H1 (cell line): Measurements from ENCODE around the gene CNPY2. TPM values are rescaled to one million over a fixed set of nuclear protein-coding genes. Genes with fewer than 3 reads are reported as not detected.

Experiments used
- ASH2L ChIP-seq: fragments of 200-600, 300-600 bp; sonication (generic); IDR thresholded peaks from one replicate; pipeline ENCODE4 v1.7.1; 2017; ENCODE audit warnings: low read length
- CBX5 ChIP-seq: fragments of 300-800, 300-1000 bp; sonication (generic); IDR thresholded peaks from 2 replicates; pipeline ENCODE4 v1.7.1; 2016; ENCODE audit warnings: antibody characterized with exemption, low read length, low read depth
- CBX8 ChIP-seq: fragments of 300-800, 300-1000 bp; sonication (generic); IDR thresholded peaks from 2 replicates; pipeline ENCODE4 v1.7.1; 2016; ENCODE audit warnings: low read depth, low read length, borderline replicate concordance
- CEBPB ChIP-seq: IDR thresholded peaks from 2 replicates; pipeline ENCODE4 v1.6.1; 2012; ENCODE audit warnings: low read depth, low read length
- CREB1 ChIP-seq: IDR thresholded peaks from 2 replicates; pipeline ENCODE4 v1.6.1; 2012; ENCODE audit warnings: inconsistent platforms
- CTCF ChIP-seq, 3 experiments: IDR thresholded peaks; 1 replicate in 2 of 3; 2 replicates in 1 of 3; pipeline versions ENCODE4 v1.5.1 to v1.6.1; 2011; ENCODE audit warnings: low read length in 3 of 3, mild to moderate bottlenecking in 3 of 3, inconsistent platforms in 2 of 3, low read depth in 1 of 3, moderate library complexity in 1 of 3; ENCODE audit not compliant: insufficient read depth in 1 of 3; ENCODE audit errors: control extremely low read depth in 1 of 3
- EP300 ChIP-seq, 2 experiments: IDR thresholded peaks; 1 replicate in 1 of 2; 2 replicates in 1 of 2; pipeline ENCODE4 v1.6.1; 2011 to 2012; ENCODE audit warnings: low read depth in 2 of 2, low read length in 2 of 2, mild to moderate bottlenecking in 2 of 2, borderline replicate concordance in 1 of 2, inconsistent platforms in 1 of 2, moderate library complexity in 1 of 2
- EZH2 ChIP-seq: fragments of 200-600 bp; sonication (generic); IDR thresholded peaks from 2 replicates; pipeline ENCODE4 v1.7.1; 2012; ENCODE audit warnings: low read depth, mild to moderate bottlenecking, moderate library complexity, low read length, inconsistent platforms; ENCODE audit not compliant: severe bottlenecking
- GTF2F1 ChIP-seq: IDR thresholded peaks from 2 replicates; pipeline ENCODE4 v1.6.1; 2012; ENCODE audit warnings: low read depth, low read length, improper control_type of control experiment, borderline replicate concordance
- JUND ChIP-seq: IDR thresholded peaks from 2 replicates; pipeline ENCODE4 v1.6.1; 2011; ENCODE audit warnings: mild to moderate bottlenecking, improper control_type of control experiment, low read length
- KDM1A ChIP-seq: fragments of 200-600, 300-600 bp; sonication (generic); IDR thresholded peaks from 2 replicates; pipeline ENCODE4 v1.7.1; 2016; ENCODE audit warnings: mild to moderate bottlenecking, low read length, borderline replicate concordance
- KDM5A ChIP-seq: fragments of 200-600 bp; IDR thresholded peaks from 2 replicates; pipeline ENCODE4 v1.7.1; 2012; ENCODE audit warnings: mild to moderate bottlenecking, low read length, inconsistent platforms, mixed read lengths
- NRF1 ChIP-seq: IDR thresholded peaks from 2 replicates; pipeline ENCODE4 v1.6.1; 2011; ENCODE audit warnings: mild to moderate bottlenecking, low read depth, low read length, improper control_type of control experiment
- POLR2AphosphoS5 ChIP-seq: IDR thresholded peaks from 2 replicates; pipeline ENCODE4 v1.6.1; 2011; ENCODE audit warnings: low read depth, low read length
- RNF2 ChIP-seq: fragments of 200-900, 300-1000 bp; sonication (generic); IDR thresholded peaks from 2 replicates; pipeline ENCODE4 v1.7.1; 2016; ENCODE audit warnings: borderline replicate concordance, low read depth, mild to moderate bottlenecking, antibody characterized with exemption, low read length; ENCODE audit not compliant: poor library complexity, severe bottlenecking; ENCODE audit errors: missing control alignments
- RXRA ChIP-seq: IDR thresholded peaks from 2 replicates; pipeline ENCODE4 v1.6.1; 2011; ENCODE audit warnings: low read depth, mild to moderate bottlenecking, low read length, moderate library complexity; ENCODE audit not compliant: insufficient read depth
- SIN3A ChIP-seq, 2 experiments: IDR thresholded peaks in 1 of 2; conservative IDR thresholded peaks in 1 of 2; 2 replicates each; pipeline ENCODE4 v1.6.1; 2011 to 2012; ENCODE audit warnings: low read length in 2 of 2, improper control_type of control experiment in 1 of 2, low read depth in 1 of 2, mild to moderate bottlenecking in 1 of 2
- SIX5 ChIP-seq: IDR thresholded peaks from 2 replicates; pipeline ENCODE4 v1.6.1; 2011; ENCODE audit warnings: mild to moderate bottlenecking, low read depth, low read length
- TEAD4 ChIP-seq: IDR thresholded peaks from 2 replicates; pipeline ENCODE4 v1.6.1; 2012; ENCODE audit warnings: low read depth, low read length, inconsistent platforms, mixed read lengths
- polyA plus RNA-seq, 7 experiments: library from polyadenylated mRNA; depleted of rRNA in 3 of 7; stranded (reverse) in 5 of 7; unstranded in 2 of 7; fragments of >200 nt in 5 of 7; fragments of 200-250 nt in 2 of 7; gene quantifications; 1 replicate in 5 of 7; 2 replicates in 1 of 7; 4 replicates in 1 of 7; pipeline versions ENCODE4 v1.2.1 to v1.2.3, GENCODE V29; 2011 to 2013; ENCODE audit warnings: missing spikeins in 2 of 7, mixed read lengths in 2 of 7
- total RNA-seq: library from RNA; stranded (reverse); fragmentation: NEBNext Ultra II Directional; extraction: Animal tissue kit (Norgen Biotek cat#: 25700); gene quantifications from 2 replicates; pipeline ENCODE4 v1.2.1, GENCODE V29; 2021
- TF ChIP-seq, protein P1 (sequence below): IDR thresholded peaks from 2 replicates; pipeline ENCODE4 v1.6.1; 2011; ENCODE audit warnings: low read depth, mild to moderate bottlenecking, low read length; ENCODE audit not compliant: insufficient read depth

Gene CNPY2
- total and polyA plus RNA-seq, 2 of the 8 experiments (the other 6 are each of a cell fraction or from before 2014, with no cell fraction given): 203 to 281 TPM

DNA sequence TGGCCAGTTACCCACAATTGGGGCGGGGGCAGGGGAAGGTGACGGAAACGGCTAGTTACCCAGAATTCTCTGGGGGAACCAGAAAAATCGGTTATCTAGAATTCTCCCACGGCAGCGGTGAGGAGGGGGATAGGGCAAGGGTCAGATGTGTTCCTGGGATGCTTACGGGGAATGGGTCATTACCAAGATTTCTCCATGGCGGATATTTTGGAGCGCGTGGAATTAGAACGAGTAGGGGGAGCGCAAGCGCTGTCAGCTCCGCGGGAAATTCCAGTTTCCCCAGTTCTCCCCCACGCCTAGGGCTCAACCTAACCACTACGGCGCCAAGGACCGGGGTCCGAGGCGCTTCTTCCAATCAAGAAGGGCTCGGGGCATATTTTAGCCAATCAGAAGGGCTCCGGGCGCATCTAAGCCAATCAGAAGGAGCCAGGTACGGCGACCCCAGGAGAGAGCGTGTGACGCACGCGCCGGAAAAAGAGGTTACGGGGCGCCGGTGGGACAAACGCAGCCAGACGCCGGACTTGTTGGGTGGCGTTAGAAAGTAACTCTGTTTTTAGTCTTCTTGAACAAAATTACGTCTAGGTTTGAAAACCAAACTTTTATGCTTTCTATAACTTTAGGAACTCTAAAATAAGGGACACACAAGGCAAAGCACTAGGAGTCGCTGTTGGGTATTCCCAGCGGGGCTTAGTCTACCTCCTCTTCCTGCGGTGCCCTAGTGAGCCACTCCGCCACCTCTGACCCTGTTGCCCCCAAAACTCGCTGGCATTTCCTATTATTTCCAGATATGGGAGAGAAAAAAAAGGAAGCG, 18.1 kb upstream of the CNPY2 start, which contains the start of gene PAN2 (continued):
- TF ChIP-seq SIN3A (conservative IDR thresholded peaks at IDR 0.05 in 1 of 2, IDR thresholded peaks at IDR 0.05 in 1 of 2; ENCODE audit: low read depth in 1 of 2, low read length in 2 of 2): no peak; a peak in 1 of 4 replicates
- TF ChIP-seq, protein P1, sequence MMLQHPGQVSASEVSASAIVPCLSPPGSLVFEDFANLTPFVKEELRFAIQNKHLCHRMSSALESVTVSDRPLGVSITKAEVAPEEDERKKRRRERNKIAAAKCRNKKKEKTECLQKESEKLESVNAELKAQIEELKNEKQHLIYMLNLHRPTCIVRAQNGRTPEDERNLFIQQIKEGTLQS: no peak
- TF ChIP-seq KDM1A: peak; percentile 81; the same call in 1 of the 2 replicates
- TF ChIP-seq RNF2: no peak
- no peak for TF ChIP-seq SIX5
- TF ChIP-seq TEAD4: no peak
- no peak for TF ChIP-seq CEBPB
- TF ChIP-seq ASH2L: peak; percentile 88
- no peak for TF ChIP-seq CBX5
- no peak for TF ChIP-seq RXRA
- TF ChIP-seq EZH2: no peak
- peak; percentile 21; the same call in 1 of the 2 replicates for TF ChIP-seq GTF2F1
- TF ChIP-seq CREB1: peak; percentile 80
- TF ChIP-seq JUND: 0 out of 2 replicates have a peak, but pooled peaks have one; percentile 29
- TF ChIP-seq CBX8: no peak
- peak in 1 of 2 experiments; percentile 48; a peak in 1 of 3 replicates for TF ChIP-seq EP300 (IDR thresholded peaks at IDR 0.05; ENCODE audit: borderline replicate concordance in 1 of 2, low read depth in 2 of 2, low read length in 2 of 2)
- no peak for TF ChIP-seq NRF1
- peak; percentile 54 for TF ChIP-seq POLR2AphosphoS5
- 0 out of 2 replicates have a peak, but pooled peaks have one; percentile 42 for TF ChIP-seq KDM5A
- peak; percentile 23 to 58 (median 28); a peak in 3 of 4 replicates for TF ChIP-seq CTCF (IDR thresholded peaks at IDR 0.05; ENCODE audit: control extremely low read depth in 1 of 3, insufficient read depth in 1 of 3, low read depth in 1 of 3, low read length in 3 of 3)
